Smooth muscle cell (in vitro differentiated cells): ENCODE measurements around the gene DNAJB9. TPM values are rescaled to one million over a fixed set of nuclear protein-coding genes. Genes with fewer than 3 reads are reported as not detected.
"Not testable (repeated sequence)": the region's sequence is repeated elsewhere in the genome, so short reads cannot be mapped to it uniquely, and the experiment has no call there.

Experiments used
- DNase-seq: peaks from one replicate; lab custom pipeline; 2025; ENCODE audit not compliant: unreplicated experiment; lab: John Stamatoyannopoulos, UW
- H2AFZ ChIP-seq: fragments of 200-600 bp; sonication (generic); 2 replicates; pipeline ENCODE4 v1.6.0; 2016; ENCODE audit warnings: antibody characterized with exemption, low read depth, mild to moderate bottlenecking
- H3F3A ChIP-seq: fragments of 200-600 bp; sonication (generic); 2 replicates; pipeline ENCODE4 v1.6.0; 2017; ENCODE audit warnings: antibody characterized with exemption, low read depth
- H3K27ac ChIP-seq: fragments of 200-600 bp; sonication (generic); 2 replicates; pipeline ENCODE4 v1.5.1; 2016; ENCODE audit warnings: low read depth, mild to moderate bottlenecking
- H3K27me3 ChIP-seq: fragments of 200-600 bp; sonication (generic); 2 replicates; pipeline ENCODE4 v1.6.1; 2016; ENCODE audit warnings: low read depth, mild to moderate bottlenecking
- H3K36me3 ChIP-seq: fragments of 200-600 bp; sonication (generic); 2 replicates; pipeline ENCODE4 v1.5.1; 2016; ENCODE audit warnings: low read depth
- H3K4me1 ChIP-seq: fragments of 200-600 bp; sonication (generic); 2 replicates; pipeline ENCODE4 v1.5.1; 2016; ENCODE audit warnings: low read depth
- H3K4me2 ChIP-seq: fragments of 200-600 bp; sonication (generic); 2 replicates; pipeline ENCODE4 v1.6.0; 2016; ENCODE audit warnings: mild to moderate bottlenecking
- H3K4me3 ChIP-seq: fragments of 200-600 bp; sonication (generic); 2 replicates; pipeline ENCODE4 v1.5.1; 2016; ENCODE audit warnings: mild to moderate bottlenecking
- H3K79me2 ChIP-seq: fragments of 200-600 bp; sonication (generic); 2 replicates; pipeline ENCODE4 v1.6.0; 2016; ENCODE audit warnings: low read depth, mild to moderate bottlenecking
- H3K9ac ChIP-seq: fragments of 200-600 bp; sonication (generic); 2 replicates; pipeline ENCODE4 v1.6.0; 2016; ENCODE audit warnings: low read depth
- H3K9me3 ChIP-seq: fragments of 200-600 bp; sonication (generic); replicated peaks from 2 replicates; pipeline ENCODE4 v1.5.1; 2016; ENCODE audit warnings: low read depth
- H4K20me1 ChIP-seq: fragments of 200-600 bp; sonication (generic); 2 replicates; pipeline ENCODE4 v1.6.0; 2016; ENCODE audit warnings: low read depth
- WGBS: methylation state at CpG from one replicate; pipeline ENCODE4 v1.1.7; 2016; ENCODE audit warnings: low lambda C conversion rate; 5-methylcytosine and 5-hydroxymethylcytosine counted together
- polyA plus RNA-seq: library from polyadenylated mRNA; unstranded; fragments of >200 nt; fragmentation: Nextera tagmentation; extraction: Ambion mirVana; gene quantifications from 2 replicates; pipeline ENCODE4 v1.2.1, GENCODE V29; 2016
- total RNA-seq: library from RNA; depleted of rRNA; stranded (reverse); fragments of >200 nt; gene quantifications from 2 replicates; pipeline ENCODE4 v1.2.3, GENCODE V29; 2014
- TF ChIP-seq, protein P1 (sequence below): fragments of 200-600 bp; sonication (generic); IDR thresholded peaks from 2 replicates; pipeline ENCODE4 v1.5.1; 2017; ENCODE audit warnings: borderline replicate concordance, mild to moderate bottlenecking, antibody characterized with exemption; ENCODE audit not compliant: insufficient read depth, poor library complexity, severe bottlenecking

Gene DNAJB9
- total and polyA plus RNA-seq, 2 experiments from 2014 or later: 46.1 to 84.1 TPM

DNA sequence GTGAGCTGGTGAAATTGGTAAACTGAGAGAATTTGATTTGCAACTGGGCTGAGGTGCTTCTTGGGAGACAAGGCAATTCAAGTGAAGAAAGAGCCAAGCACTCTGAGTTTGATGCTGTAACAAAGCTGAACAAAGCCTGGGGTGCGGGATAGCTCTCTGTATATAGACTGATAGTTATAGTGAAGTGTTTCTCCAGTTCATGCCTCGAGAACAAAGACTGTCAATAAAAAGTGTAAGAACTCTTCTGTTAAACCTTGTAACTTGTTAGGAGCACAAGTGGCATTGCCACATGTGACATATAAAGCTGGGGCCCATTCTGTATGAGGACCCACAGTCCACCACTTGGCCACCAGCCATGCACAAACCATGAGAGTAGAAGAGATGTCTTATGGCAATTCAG, 32.4 kb upstream of the DNAJB9 start:
- H3K4me2 ChIP-seq: no peak overlapping the region
- no peak overlapping the region for H2AFZ ChIP-seq
- H3K4me3 ChIP-seq: no peak overlapping the region
- no peak for DNase-seq
- no peaks in the 10 kb centered on the region for H3K9me3 ChIP-seq
- H3K36me3 ChIP-seq: no peaks in the 10 kb centered on the region
- peaks cover 6% of the 10 kb centered on the region for H3K4me1 ChIP-seq
- 84% methylated on average over 2 of the region's 2 CpGs for WGBS
- TF ChIP-seq, protein P1, sequence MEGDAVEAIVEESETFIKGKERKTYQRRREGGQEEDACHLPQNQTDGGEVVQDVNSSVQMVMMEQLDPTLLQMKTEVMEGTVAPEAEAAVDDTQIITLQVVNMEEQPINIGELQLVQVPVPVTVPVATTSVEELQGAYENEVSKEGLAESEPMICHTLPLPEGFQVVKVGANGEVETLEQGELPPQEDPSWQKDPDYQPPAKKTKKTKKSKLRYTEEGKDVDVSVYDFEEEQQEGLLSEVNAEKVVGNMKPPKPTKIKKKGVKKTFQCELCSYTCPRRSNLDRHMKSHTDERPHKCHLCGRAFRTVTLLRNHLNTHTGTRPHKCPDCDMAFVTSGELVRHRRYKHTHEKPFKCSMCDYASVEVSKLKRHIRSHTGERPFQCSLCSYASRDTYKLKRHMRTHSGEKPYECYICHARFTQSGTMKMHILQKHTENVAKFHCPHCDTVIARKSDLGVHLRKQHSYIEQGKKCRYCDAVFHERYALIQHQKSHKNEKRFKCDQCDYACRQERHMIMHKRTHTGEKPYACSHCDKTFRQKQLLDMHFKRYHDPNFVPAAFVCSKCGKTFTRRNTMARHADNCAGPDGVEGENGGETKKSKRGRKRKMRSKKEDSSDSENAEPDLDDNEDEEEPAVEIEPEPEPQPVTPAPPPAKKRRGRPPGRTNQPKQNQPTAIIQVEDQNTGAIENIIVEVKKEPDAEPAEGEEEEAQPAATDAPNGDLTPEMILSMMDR: no peak
- no peaks in the 10 kb centered on the region for H3F3A ChIP-seq
- no peak overlapping the region for H3K27ac ChIP-seq
- no peak overlapping the region for H3K9ac ChIP-seq
- H3K79me2 ChIP-seq: no peaks in the 10 kb centered on the region
- H4K20me1 ChIP-seq: no peaks in the 10 kb centered on the region
- no peaks in the 10 kb centered on the region for H3K27me3 ChIP-seq

DNA sequence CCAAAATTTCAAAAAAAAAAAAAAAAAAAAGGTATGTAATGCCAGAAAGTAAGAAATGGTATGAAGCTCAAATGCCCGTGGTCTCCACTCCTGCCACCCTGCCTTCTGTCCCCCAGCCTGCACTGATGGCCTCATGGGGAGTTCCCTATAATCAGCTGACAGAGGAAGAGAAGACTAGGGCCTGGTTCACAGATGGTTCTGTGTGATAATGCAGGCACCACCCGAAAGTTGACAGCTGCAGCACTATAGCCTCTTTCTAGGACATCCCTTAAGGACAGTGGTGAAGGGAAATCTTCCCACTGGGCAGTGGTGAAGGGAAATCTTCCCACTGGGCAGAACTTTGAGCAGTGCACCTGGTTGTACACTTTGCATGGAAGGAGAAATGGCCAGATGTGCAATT, 31.4 kb upstream of the DNAJB9 start:
- not testable (repeated sequence) for H3K4me3 ChIP-seq, H4K20me1 ChIP-seq, H2AFZ ChIP-seq, H3K79me2 ChIP-seq, H3K4me2 ChIP-seq, H3K27ac ChIP-seq, H3K9me3 ChIP-seq, H3K4me1 ChIP-seq, H3K27me3 ChIP-seq, H3K9ac ChIP-seq, H3F3A ChIP-seq, H3K36me3 ChIP-seq, DNase-seq
- WGBS: 88% methylated on average over 2 of the region's 2 CpGs

DNA sequence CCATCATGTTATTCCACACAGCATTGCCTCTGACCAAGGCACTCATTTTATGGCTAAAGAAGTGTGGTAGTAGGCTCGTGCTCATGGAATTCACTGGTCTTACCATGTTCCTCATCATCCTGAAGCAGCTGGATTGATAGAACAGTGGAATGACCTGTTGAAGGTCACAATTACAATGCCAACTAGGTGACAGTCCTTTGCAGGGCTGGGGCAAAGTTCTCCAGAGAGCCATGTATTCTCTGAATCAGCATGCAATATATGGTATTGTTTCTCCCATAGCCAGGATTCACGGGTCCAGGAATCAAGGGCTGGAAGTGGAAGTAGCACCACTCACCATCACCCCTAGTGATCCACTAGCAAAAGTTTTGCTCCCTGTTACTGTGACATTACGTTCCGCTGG, 31.0 kb upstream of the DNAJB9 start:
- H3K9me3 ChIP-seq, H3K36me3 ChIP-seq, H3K4me1 ChIP-seq, H3K4me3 ChIP-seq, H3K9ac ChIP-seq, H4K20me1 ChIP-seq, H3K4me2 ChIP-seq, H3F3A ChIP-seq, H3K27me3 ChIP-seq, H3K79me2 ChIP-seq, DNase-seq, H2AFZ ChIP-seq, H3K27ac ChIP-seq: not testable (repeated sequence)
- 95% methylated on average over 4 of the region's 4 CpGs for WGBS

DNA sequence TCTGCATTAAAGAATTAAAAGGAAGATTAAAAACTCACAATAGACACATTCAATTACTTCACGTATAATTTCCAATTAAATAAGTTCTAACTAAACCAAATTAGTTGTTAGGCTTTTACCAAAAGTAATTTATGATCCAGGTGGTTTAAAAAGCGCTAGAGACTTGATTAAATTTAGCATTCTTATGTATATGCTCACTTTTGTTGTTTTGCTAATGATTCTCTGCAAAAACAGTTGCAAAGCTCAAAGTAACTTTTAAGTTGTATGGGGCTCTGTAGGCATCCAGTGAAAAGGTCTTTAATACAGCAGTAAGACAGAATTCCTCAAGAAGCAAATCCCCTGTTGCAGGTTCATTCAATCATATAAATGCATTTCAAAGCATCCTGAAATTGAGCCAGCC, 28.2 kb upstream of the DNAJB9 start:
- no peak overlapping the region for H3K4me2 ChIP-seq
- no peak for DNase-seq
- H3K27ac ChIP-seq: no peak overlapping the region
- H3K27me3 ChIP-seq: no peaks in the 10 kb centered on the region
- H3K79me2 ChIP-seq: no peaks in the 10 kb centered on the region
- H2AFZ ChIP-seq: no peak overlapping the region
- TF ChIP-seq, protein P1: no peak
- no peaks in the 10 kb centered on the region for H3K36me3 ChIP-seq
- no peak overlapping the region for H3K4me3 ChIP-seq
- WGBS: 56% methylated on average over 2 of the region's 2 CpGs
- H3K9ac ChIP-seq: no peak overlapping the region
- no peaks in the 10 kb centered on the region for H4K20me1 ChIP-seq
- H3K4me1 ChIP-seq: peaks cover 6% of the 10 kb centered on the region
- H3K9me3 ChIP-seq: no peaks in the 10 kb centered on the region
- no peaks in the 10 kb centered on the region for H3F3A ChIP-seq

GRCh38 chr7:108548141-108548896, 21.4 kb upstream of the DNAJB9 start:
- not testable (repeated sequence) for H3K9ac ChIP-seq, H3K79me2 ChIP-seq, H3K27me3 ChIP-seq, DNase-seq, H4K20me1 ChIP-seq, H3K27ac ChIP-seq, H3F3A ChIP-seq, H3K4me1 ChIP-seq, H3K36me3 ChIP-seq, H3K9me3 ChIP-seq, H2AFZ ChIP-seq, H3K4me3 ChIP-seq, H3K4me2 ChIP-seq
- WGBS: 96% methylated on average over 2 of the region's 2 CpGs

GRCh38 chr7:108556665-108557064, 13.0 kb upstream of the DNAJB9 start:
- not testable (repeated sequence) for DNase-seq, H2AFZ ChIP-seq, H3K9ac ChIP-seq, H4K20me1 ChIP-seq, H3K36me3 ChIP-seq, H3K4me3 ChIP-seq, H3K27me3 ChIP-seq, H3K27ac ChIP-seq, H3K79me2 ChIP-seq, H3F3A ChIP-seq, H3K4me1 ChIP-seq, H3K4me2 ChIP-seq, H3K9me3 ChIP-seq
